SK-N-SH treated with all-trans-retinoic acid at 6 μM for 48 hours (cell line): ENCODE data around the gene TUSC1.

Source experiments
- ARNTL ChIP-seq: fragments of 450-650 bp; formaldehyde crosslinking; IDR thresholded peaks from 2 replicates; pipeline ENCODE4 v1.5.0; 2020; ENCODE audit warnings: low read depth, mild to moderate bottlenecking, moderate library complexity, borderline replicate concordance
- CREB5 ChIP-seq: fragments of 250-450 bp; sonication (Bioruptor Pico); IDR thresholded peaks from 2 replicates; pipeline ENCODE4 v1.5.1; 2020; ENCODE audit warnings: low read depth, mild to moderate bottlenecking, moderate library complexity
- CSDC2 ChIP-seq: fragments of 250-450 bp; sonication (Bioruptor Pico); IDR thresholded peaks from 2 replicates; pipeline ENCODE4 v1.5.0; 2020; ENCODE audit warnings: mild to moderate bottlenecking, moderate library complexity
- CSRNP3 ChIP-seq: fragments of 250-450 bp; sonication (Bioruptor Pico); IDR thresholded peaks from 2 replicates; pipeline ENCODE4 v1.5.1; 2021; ENCODE audit warnings: mild to moderate bottlenecking, moderate library complexity
- ISL1 ChIP-seq: fragments of 250-450 bp; sonication (Bioruptor Pico); IDR thresholded peaks from 2 replicates; pipeline ENCODE4 v2.1.2; 2022; ENCODE audit warnings: mild to moderate bottlenecking, moderate library complexity
- OSR1 ChIP-seq: fragments of 250-450 bp; sonication (Bioruptor Pico); IDR thresholded peaks from 2 replicates; pipeline ENCODE4 v1.8.0; 2022; ENCODE audit warnings: moderate library complexity, mild to moderate bottlenecking, inconsistent platforms
- POU6F1 ChIP-seq: fragments of 250-450 bp; sonication (Bioruptor Pico); IDR thresholded peaks from 2 replicates; pipeline ENCODE4 v1.8.0; 2021; ENCODE audit warnings: low read depth, mild to moderate bottlenecking, moderate library complexity, borderline replicate concordance
- TCF4 ChIP-seq: fragments of 250-450 bp; sonication (Bioruptor Pico); IDR thresholded peaks from 2 replicates; pipeline ENCODE4 v1.8.0; 2021; ENCODE audit warnings: mild to moderate bottlenecking, moderate library complexity, borderline replicate concordance
- ZC3H10 ChIP-seq: fragments of 250-450 bp; sonication (Bioruptor Pico); IDR thresholded peaks from 2 replicates; pipeline ENCODE4 v1.5.1; 2021; ENCODE audit warnings: mild to moderate bottlenecking, moderate library complexity
- ZNF70 ChIP-seq: fragments of 450-650 bp; formaldehyde crosslinking; IDR thresholded peaks from 2 replicates; pipeline ENCODE4 v1.5.0; 2020; ENCODE audit warnings: mild to moderate bottlenecking, moderate library complexity
- ZNF8 ChIP-seq: fragments of 450-650 bp; formaldehyde crosslinking; IDR thresholded peaks from 2 replicates; pipeline ENCODE4 v1.5.0; 2020; ENCODE audit warnings: mild to moderate bottlenecking, moderate library complexity

- TF ChIP-seq ISL1 (no peak), OSR1 (CRISPR knock-in tag) (no peak), CSDC2 (no peak), CREB5 (CRISPR knock-in tag) (no peak), POU6F1 (CRISPR knock-in tag) (no peak), ZC3H10 (no peak), TCF4 (CRISPR knock-in tag) (no peak), ZNF8 (CRISPR knock-in tag) (no peak), ZNF70 (CRISPR knock-in tag) (no peak), CSRNP3 (CRISPR knock-in tag) (no peak), ARNTL (no peak)
These were observed 48.7 kb upstream of the TUSC1 start for GRCh38 chr9:25726871-25727410.
